8988T (cell line): Measurements from ENCODE around the gene NPIPB6.

Source experiments
- DNase-seq: peaks from one replicate; pipeline ENCODE4 v3.0.0; 2011

Gene NPIPB6

DNA sequence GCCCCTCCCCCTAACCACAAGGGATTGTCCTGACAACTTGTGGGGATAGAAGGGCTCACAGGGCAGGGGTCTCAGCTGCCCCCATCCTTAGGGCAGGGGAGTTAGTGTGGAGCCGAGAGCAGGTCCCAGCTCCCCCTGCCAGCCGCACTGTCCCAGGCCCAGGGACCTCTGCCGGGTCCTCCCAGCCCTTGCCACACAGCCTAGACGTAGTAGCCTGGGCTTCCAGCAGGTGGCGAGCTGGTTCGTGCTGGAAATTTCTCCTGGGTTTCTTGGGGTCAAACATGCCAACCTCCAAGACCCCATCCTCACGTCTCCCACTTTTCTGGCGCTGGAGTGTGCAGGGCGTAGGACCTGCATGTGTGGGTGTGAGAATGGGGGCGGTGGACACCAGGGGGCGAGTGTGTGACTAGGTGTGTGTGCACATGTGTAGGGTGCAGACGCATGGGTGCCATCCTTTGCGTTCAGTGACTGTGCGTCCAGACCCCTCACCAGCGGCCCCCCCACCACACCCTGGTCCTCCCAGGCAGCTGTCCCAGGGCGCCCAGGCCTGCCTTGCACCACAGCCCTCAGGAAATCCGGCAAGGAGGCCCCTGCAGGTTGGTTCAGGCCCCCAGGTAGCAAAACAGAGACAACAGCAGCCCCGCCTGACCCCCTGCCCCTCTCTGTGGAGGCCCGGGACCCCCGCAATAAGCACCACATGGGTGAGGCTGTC, 41.5 kb downstream of the NPIPB6 start:
- peak; percentile 60 for DNase-seq

DNA sequence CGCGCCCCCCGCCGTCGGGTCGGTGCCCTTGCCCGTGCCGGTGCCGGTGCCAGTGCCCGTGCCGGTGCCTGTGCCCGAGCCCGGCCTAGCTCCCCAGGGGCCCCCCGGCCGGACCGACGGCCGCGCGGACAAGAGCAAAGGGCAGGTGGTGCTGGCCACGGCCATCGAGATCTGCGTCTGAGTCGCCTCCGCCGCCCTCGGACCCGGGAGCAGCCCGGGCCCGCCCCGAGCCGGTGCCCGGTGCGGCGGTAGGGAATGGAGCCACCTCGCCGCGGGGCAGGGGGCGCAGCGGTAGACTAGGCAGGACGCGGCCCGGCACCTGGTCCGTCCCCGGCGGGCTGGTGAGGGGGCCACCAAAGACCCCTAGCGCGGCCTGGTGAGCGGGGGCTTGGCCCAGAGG, 42.6 kb downstream of the NPIPB6 start:
- DNase-seq = no peak

- DNase-seq = no peak
These were observed 43.2 kb downstream of the NPIPB6 start for GRCh38 chr16:28320023-28320561.

GRCh38 chr16:28319476-28320022, 43.8 kb downstream of the NPIPB6 start:
- no peak for DNase-seq

- DNase-seq = no peak
These were observed 45.1 kb downstream of the NPIPB6 start for GRCh38 chr16:28318042-28318744.

DNA sequence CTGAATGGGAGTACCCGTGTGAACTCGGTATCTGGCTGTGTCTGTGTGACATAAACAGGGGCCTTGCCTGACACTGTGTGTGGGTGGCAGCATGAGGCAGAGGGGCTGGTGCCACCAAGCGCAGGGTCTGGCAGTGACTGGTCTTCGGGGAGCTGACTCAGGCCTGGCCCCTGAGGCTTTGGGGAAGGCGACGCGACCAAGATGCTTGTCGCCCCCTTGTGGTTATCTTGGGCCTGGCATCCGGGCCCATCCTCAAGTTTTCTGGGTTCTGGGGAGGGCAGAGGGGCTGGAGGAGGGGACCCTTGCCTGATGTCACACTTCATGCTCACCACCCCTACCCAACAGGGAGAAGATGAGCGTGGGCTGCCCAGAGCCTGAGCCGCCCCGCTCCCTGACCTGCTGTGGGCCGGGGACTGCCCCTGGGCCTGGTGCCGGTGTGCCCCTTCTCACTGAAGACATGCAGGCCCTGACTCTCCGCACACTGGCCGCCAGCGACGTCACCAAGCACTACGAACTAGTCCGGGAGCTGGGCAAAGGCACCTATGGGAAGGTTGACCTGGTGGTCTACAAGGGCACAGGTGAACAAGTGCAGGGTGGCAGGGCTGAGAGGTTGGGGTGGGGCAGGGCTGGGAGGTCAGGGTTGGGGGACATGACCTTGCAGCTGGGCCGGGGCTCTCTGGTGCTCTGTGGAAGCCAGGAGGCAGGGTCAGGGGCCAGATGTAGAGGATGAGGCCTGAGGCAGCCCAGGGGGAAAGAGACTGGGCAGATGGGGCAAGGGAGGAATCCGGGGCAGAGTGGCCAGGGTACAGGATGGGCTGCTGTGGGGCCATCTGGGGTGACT, 46.0 kb downstream of the NPIPB6 start:
- peak; percentile 60 for DNase-seq

GRCh38 chr16:28316054-28316453, 47.3 kb downstream of the NPIPB6 start:
- DNase-seq = no peak

GRCh38 chr16:28313587-28313986, 49.7 kb downstream of the NPIPB6 start:
- no peak for DNase-seq

DNA sequence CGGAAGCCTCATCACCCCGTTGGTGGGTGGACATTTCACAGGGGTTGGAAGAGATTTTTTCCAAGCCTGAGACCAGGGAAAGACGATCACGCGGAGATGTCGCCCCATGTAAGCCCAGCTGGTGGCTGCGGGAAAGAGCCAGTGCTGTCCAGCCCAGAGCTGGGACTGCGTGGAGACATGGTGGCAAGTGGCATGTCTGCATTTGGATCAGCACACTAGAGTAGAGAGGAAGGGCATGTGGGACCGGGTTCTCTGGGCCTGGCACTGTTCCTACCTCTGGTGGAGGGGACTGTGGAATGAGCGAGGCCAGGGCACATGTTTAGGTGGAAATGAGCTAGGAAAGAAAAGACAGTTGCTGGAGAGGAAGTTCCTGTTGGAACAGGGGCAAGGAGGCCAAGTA, 51.0 kb downstream of the NPIPB6 start:
- DNase-seq = no peak

DNA sequence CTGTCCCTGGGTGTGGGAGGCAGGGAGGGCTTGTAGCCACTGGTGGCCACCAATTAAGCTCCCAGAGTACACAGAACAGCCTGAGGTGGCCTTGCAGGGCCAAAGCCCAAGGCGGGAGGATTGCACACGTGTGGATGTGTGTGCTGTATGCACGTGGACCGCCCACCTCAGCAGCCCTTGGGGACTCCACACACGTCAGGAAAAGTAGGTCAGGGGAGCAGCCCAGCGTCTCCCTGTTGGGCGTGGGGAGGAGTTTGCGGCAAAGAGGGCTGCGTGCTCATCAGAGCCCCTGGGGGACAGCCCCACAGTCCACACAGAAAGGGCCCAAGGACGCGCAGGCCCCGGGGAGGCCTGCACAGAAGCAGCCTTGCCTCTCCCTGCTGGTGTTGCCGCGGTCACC, 51.4 kb downstream of the NPIPB6 start:
- DNase-seq = no peak

- DNase-seq = no peak
These were observed 51.9 kb downstream of the NPIPB6 start for GRCh38 chr16:28311413-28311812.

DNA sequence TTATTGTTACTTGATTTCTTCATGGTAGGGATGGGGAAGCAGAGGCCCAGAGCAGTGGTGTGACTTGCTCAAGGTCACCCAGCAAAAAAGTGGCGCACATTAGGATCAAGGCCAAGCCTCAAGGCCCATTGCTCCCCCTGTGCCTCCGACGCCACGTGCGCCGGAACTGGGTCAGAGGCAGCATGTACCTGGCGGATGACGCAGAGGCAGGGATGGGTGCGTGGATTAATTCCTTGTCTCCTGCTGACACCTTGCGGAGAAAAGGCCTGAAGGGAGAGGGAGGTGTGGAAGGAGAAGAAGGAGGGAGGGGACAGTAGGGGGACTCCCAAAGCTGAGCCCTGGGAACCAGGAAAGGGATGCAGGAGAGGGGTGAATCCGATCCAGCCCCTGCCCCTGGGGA, 52.5 kb downstream of the NPIPB6 start:
- DNase-seq = no peak

DNA sequence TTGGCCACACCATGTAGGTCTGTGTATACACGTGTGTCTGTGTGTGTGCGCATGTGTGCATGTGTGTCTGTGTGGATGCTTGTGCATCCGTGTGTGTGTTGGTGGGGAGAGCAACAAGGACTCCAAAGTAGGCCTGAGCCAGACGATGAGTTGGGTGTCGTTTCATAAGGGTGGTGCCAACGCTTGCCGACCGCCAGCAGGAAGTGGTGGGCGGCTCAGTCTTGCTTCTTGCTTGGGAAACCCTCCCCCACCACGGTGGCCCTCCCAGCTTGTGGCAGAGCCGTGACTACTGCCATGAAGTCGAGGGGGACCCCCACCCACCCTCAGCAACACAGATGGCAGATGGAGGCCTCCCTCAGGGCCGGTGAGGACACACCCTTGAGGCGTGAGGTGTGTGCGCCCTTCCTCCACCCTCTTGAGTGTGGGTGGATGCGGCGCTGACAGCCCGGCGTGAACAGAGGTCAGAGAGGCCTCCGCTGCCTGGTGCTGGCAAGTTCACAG, 53.4 kb downstream of the NPIPB6 start:
- DNase-seq = no peak

GRCh38 chr16:28308794-28309584, 54.3 kb downstream of the NPIPB6 start:
- no peak for DNase-seq

DNA sequence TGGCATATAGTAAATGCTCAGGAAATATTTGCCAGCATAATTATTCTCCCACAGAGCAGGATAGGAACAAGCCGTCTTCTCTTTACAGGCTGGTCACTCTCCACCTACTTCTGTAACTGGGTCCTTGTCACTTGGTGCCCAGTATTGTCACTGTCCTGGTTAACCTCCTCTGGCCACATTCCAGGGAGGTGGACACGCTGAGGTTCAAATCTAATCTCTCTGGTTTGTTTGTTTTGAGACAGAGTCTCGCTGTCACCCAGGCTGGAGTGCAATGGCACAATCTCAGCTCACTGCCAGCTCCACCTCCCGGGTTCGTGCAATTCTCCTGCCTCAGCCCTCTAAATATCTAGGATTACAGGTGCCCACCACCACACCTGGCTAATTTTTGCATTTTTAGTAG, 55.4 kb downstream of the NPIPB6 start:
- DNase-seq = no peak

- no peak for DNase-seq
These were observed 59.1 kb downstream of the NPIPB6 start for GRCh38 chr16:28304214-28304613.

DNA sequence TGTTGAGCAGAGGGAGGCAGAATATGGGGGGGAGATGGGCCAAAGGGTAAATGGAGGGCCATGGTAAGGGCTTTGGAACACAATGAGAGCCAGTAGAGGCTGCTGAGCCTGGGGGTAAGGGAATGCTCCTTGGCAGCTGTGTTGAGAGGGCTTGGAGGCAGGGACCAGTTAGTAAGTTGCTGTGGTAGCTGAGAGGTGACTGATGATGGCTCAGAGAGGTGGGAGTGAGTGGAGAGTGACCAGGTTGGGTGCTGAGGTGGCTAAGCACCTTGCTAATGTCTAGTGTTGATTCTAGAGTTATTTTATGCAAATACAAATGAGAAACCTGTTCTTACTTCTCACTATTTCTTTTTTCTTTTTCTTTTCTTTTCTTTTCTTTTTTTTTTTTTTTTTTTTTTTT, 60.2 kb downstream of the NPIPB6 start:
- DNase-seq = no peak

DNA sequence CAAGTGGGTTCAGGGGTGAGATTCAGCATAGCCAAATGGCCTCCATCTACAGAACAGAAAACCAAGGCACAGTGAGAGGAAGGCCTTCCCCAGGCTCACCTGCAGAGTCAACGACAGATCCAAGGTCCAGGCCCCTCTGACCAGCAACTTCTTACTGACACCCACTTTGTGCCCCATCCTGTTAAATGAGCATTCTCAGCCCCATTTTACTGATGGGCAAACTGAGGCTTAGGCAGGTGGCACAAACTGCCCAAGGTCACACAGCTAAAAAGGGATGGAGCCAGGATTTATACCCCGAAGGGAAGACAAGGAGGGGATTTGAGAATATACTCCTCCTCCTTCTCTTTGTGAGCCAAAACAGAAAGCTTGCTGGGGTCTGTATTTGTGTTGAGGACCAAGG, 61.7 kb downstream of the NPIPB6 start:
- no peak for DNase-seq

- no peak for DNase-seq
These were observed 62.2 kb downstream of the NPIPB6 start for GRCh38 chr16:28301154-28301553.

- DNase-seq = no peak
These were observed 63.0 kb downstream of the NPIPB6 start for GRCh38 chr16:28300327-28300726.

DNA sequence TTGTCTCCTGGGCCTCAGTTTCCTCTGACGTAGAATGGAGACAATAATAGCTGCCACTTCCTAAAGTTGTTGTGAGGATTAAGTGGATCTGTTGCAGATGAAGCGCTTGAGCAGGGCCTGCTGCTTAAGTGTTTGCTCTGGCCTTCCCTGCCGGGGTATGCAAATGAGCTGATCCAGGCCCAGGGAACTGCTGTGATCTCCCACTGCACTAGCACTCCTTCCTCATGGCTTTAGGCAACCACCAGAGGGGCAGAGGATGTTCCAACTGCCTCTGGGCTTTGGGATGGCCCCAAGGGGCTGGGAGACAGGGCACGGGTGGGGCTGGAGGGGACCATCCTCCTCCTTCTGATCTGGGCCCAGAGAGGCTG, 64.8 kb downstream of the NPIPB6 start:
- DNase-seq = no peak
